ENCODE measurements around the gene MCC. TPM values are rescaled to one million over a fixed set of nuclear protein-coding genes. Genes with fewer than 3 reads are reported as not detected.

The MCC gene
- total RNA-seq, 1 experiment from 2014 or later = 23.5 TPM

GRCh38 chr5:113027431-113027830 is 460.8 kb downstream of the MCC start (continued):
- no peak for TF ChIP-seq ZNF263 (CRISPR knock-in tag; IDR thresholded peaks at IDR 0.05; ENCODE audit: low read depth)

DNA sequence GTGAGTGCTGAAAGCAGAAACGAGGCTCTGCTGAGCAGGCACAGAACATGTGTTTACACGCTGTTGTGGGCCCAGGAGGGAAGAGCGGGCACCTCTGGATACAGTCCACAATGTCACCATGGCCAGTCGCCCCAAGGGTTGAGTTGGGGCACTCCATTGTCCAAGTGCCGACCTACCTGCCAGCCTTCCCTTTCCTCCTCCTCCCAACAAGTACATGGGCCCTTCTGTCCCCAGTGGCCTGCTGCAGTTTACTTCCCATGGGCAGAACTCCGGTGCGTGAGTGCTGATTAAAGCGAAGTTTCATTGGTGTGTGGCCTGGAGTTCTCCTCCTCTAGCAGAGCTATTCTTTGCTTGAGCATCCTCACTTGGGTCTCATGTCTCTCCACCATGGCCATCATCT is 461.2 kb downstream of the MCC start:
- H3K4me1 Mint-ChIP-seq = peaks cover 33% of the 10 kb centered on the region
- H3K27ac Mint-ChIP-seq = 0 out of 2 replicates have a peak overlapping the region, but pooled peaks have one; percentile 3
- CTCF ChIA-PET = interaction anchor here (0.6 kb wide), 1 partner anchor 17 kb away, joined by 3 read pairs; no protein-coding TSS in a partner anchor
- H3K4me3 Mint-ChIP-seq = no peak overlapping the region
- TF ChIP-seq, protein P1, sequence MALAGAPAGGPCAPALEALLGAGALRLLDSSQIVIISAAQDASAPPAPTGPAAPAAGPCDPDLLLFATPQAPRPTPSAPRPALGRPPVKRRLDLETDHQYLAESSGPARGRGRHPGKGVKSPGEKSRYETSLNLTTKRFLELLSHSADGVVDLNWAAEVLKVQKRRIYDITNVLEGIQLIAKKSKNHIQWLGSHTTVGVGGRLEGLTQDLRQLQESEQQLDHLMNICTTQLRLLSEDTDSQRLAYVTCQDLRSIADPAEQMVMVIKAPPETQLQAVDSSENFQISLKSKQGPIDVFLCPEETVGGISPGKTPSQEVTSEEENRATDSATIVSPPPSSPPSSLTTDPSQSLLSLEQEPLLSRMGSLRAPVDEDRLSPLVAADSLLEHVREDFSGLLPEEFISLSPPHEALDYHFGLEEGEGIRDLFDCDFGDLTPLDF (CRISPR knock-in tag; IDR thresholded peaks at IDR 0.05) = no peak
- TF ChIP-seq ZBTB21 (CRISPR knock-in tag; IDR thresholded peaks at IDR 0.05; ENCODE audit: borderline replicate concordance) (no peak), ZNF121 (CRISPR knock-in tag; IDR thresholded peaks at IDR 0.05) (no peak), NFE2L1 (CRISPR knock-in tag; IDR thresholded peaks at IDR 0.05) (no peak), NFATC4 (CRISPR knock-in tag; IDR thresholded peaks at IDR 0.05) (no peak), EMX1 (CRISPR knock-in tag; IDR thresholded peaks at IDR 0.05) (no peak), SMAD3 (CRISPR knock-in tag; IDR thresholded peaks at IDR 0.05; ENCODE audit: borderline replicate concordance) (no peak), ERG (CRISPR knock-in tag; IDR thresholded peaks at IDR 0.05) (no peak), GRHL2 (CRISPR knock-in tag; IDR thresholded peaks at IDR 0.05; ENCODE audit: insufficient replicate concordance, severe bottlenecking) (no peak), JUN (CRISPR knock-in tag; IDR thresholded peaks at IDR 0.05) (no peak), ATF6 (CRISPR knock-in tag; IDR thresholded peaks at IDR 0.05) (no peak), NR2C2 (CRISPR knock-in tag; IDR thresholded peaks at IDR 0.05) (no peak), ZNF263 (CRISPR knock-in tag; IDR thresholded peaks at IDR 0.05; ENCODE audit: low read depth) (no peak), KAT7 (CRISPR knock-in tag; IDR thresholded peaks at IDR 0.05; ENCODE audit: borderline replicate concordance) (no peak)
- TF ChIP-seq, protein P2, sequence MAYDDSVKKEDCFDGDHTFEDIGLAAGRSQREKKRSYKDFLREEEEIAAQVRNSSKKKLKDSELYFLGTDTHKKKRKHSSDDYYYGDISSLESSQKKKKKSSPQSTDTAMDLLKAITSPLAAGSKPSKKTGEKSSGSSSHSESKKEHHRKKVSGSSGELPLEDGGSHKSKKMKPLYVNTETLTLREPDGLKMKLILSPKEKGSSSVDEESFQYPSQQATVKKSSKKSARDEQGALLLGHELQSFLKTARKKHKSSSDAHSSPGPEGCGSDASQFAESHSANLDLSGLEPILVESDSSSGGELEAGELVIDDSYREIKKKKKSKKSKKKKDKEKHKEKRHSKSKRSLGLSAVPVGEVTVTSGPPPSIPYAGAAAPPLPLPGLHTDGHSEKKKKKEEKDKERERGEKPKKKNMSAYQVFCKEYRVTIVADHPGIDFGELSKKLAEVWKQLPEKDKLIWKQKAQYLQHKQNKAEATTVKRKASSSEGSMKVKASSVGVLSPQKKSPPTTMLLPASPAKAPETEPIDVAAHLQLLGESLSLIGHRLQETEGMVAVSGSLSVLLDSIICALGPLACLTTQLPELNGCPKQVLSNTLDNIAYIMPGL (CRISPR knock-in tag; IDR thresholded peaks at IDR 0.05) = no peak
- TF ChIP-seq, protein P3, sequence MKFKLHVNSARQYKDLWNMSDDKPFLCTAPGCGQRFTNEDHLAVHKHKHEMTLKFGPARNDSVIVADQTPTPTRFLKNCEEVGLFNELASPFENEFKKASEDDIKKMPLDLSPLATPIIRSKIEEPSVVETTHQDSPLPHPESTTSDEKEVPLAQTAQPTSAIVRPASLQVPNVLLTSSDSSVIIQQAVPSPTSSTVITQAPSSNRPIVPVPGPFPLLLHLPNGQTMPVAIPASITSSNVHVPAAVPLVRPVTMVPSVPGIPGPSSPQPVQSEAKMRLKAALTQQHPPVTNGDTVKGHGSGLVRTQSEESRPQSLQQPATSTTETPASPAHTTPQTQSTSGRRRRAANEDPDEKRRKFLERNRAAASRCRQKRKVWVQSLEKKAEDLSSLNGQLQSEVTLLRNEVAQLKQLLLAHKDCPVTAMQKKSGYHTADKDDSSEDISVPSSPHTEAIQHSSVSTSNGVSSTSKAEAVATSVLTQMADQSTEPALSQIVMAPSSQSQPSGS (CRISPR knock-in tag; IDR thresholded peaks at IDR 0.05; ENCODE audit: borderline replicate concordance, low read depth) = no peak
- TF ChIP-seq, protein P4, sequence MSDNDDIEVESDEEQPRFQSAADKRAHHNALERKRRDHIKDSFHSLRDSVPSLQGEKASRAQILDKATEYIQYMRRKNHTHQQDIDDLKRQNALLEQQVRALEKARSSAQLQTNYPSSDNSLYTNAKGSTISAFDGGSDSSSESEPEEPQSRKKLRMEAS (CRISPR knock-in tag; IDR thresholded peaks at IDR 0.05) = no peak
- H3K9me3 Mint-ChIP-seq = no peaks in the 10 kb centered on the region
- H3K36me3 Mint-ChIP-seq = peaks cover 63% of the 10 kb centered on the region
- POLR2A ChIA-PET = no interaction called here
- no peak for ATAC-seq
- DNase-seq (ENCODE audit: low spot score) = no peak
- no peaks in the 10 kb centered on the region for H3K27me3 Mint-ChIP-seq (ENCODE audit: low read depth)
